Hepatocyte (in vitro differentiated cells): ENCODE data around the gene WHRN.

Source experiments
- EZH2 ChIP-seq: fragments of 200-600 bp; sonication (generic); IDR thresholded peaks from 2 replicates; pipeline ENCODE4 v1.6.1; 2016; ENCODE audit warnings: antibody characterized with exemption, mild to moderate bottlenecking, borderline replicate concordance
- EZH2phosphoT487 ChIP-seq: fragments of 200-600 bp; sonication (generic); IDR thresholded peaks from one replicate; pipeline ENCODE4 v1.6.1; 2018; ENCODE audit warnings: antibody characterized with exemption, mild to moderate bottlenecking, low read depth, moderate library complexity; ENCODE audit not compliant: unreplicated experiment, severe bottlenecking
- TF ChIP-seq, protein P1 (sequence below): fragments of 200-600 bp; sonication (generic); IDR thresholded peaks from 2 replicates; pipeline ENCODE4 v1.5.1; 2016; ENCODE audit warnings: antibody characterized with exemption, mild to moderate bottlenecking; ENCODE audit not compliant: poor library complexity

- TF ChIP-seq, protein P1, sequence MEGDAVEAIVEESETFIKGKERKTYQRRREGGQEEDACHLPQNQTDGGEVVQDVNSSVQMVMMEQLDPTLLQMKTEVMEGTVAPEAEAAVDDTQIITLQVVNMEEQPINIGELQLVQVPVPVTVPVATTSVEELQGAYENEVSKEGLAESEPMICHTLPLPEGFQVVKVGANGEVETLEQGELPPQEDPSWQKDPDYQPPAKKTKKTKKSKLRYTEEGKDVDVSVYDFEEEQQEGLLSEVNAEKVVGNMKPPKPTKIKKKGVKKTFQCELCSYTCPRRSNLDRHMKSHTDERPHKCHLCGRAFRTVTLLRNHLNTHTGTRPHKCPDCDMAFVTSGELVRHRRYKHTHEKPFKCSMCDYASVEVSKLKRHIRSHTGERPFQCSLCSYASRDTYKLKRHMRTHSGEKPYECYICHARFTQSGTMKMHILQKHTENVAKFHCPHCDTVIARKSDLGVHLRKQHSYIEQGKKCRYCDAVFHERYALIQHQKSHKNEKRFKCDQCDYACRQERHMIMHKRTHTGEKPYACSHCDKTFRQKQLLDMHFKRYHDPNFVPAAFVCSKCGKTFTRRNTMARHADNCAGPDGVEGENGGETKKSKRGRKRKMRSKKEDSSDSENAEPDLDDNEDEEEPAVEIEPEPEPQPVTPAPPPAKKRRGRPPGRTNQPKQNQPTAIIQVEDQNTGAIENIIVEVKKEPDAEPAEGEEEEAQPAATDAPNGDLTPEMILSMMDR, result no peak
- no peak for TF ChIP-seq EZH2
- no peak for TF ChIP-seq EZH2phosphoT487
Observed at GRCh38 chr9:114553202-114553601, 47.9 kb upstream of the WHRN start.
